K562 (cell line): ENCODE measurements around the gene GPC2. TPM values are rescaled to one million over a fixed set of nuclear protein-coding genes. Genes with fewer than 3 reads are reported as not detected.

Experiments used
- ARID1B ChIP-seq: fragments of 450-650 bp; IDR thresholded peaks from 2 replicates; pipeline ENCODE4 v1.6.1; 2016; ENCODE audit warnings: antibody characterized with exemption, mild to moderate bottlenecking, inconsistent platforms
- HDAC8 ChIP-seq: fragments of 450-650 bp; IDR thresholded peaks from 2 replicates; pipeline ENCODE4 v1.6.1; 2016; ENCODE audit warnings: mild to moderate bottlenecking, missing genetic modification characterization, moderate library complexity, missing compliant biosample characterization
- ILF3 ChIP-seq: fragments of 450-650 bp; IDR thresholded peaks from 2 replicates; pipeline ENCODE4 v1.6.1; 2018; ENCODE audit warnings: antibody characterized with exemption, mild to moderate bottlenecking, moderate library complexity, borderline replicate concordance
- KAT7 ChIP-seq: sonication (generic); formaldehyde crosslinking; IDR thresholded peaks from 2 replicates; pipeline ENCODE4 v1.8.0; 2022; ENCODE audit warnings: missing genetic modification reagents, mild to moderate bottlenecking, borderline replicate concordance
- NUFIP1 ChIP-seq: fragments of 450-650 bp; IDR thresholded peaks from 2 replicates; pipeline ENCODE4 v1.6.1; 2018; ENCODE audit not compliant: partially characterized antibody
- SMAD4 ChIP-seq: fragments of 250-450 bp; sonication (Bioruptor Pico); conservative IDR thresholded peaks from 2 replicates; pipeline ENCODE4 v1.8.0; 2021; ENCODE audit warnings: inconsistent platforms, mild to moderate bottlenecking, moderate library complexity
- SMARCA5 ChIP-seq: fragments of 450-650 bp; IDR thresholded peaks from 2 replicates; pipeline ENCODE4 v1.6.1; 2016
- TEAD4 ChIP-seq, 2 experiments: sonication (generic) in 1 of 2; formaldehyde crosslinking in 1 of 2; IDR thresholded peaks; 2 replicates each; pipeline versions ENCODE4 v1.6.1 to v1.8.0; 2012 to 2022; ENCODE audit warnings: borderline replicate concordance in 1 of 2, inconsistent platforms in 1 of 2, low read length in 1 of 2, mild to moderate bottlenecking in 1 of 2, missing genetic modification reagents in 1 of 2
- ZNF586 ChIP-seq: fragments of 450-650 bp; formaldehyde crosslinking; conservative IDR thresholded peaks from 2 replicates; pipeline ENCODE4 v1.4.0; 2020; ENCODE audit warnings: mild to moderate bottlenecking, moderate library complexity
- ZNF717 ChIP-seq: fragments of 250-450 bp; sonication (Bioruptor Pico); IDR thresholded peaks from 2 replicates; pipeline ENCODE4 v1.5.0; 2021
- polyA plus RNA-seq, 8 experiments: library from polyadenylated mRNA; depleted of rRNA in 4 of 8; stranded (reverse) in 5 of 8; unstranded in 3 of 8; fragments of >200 nt; fragmentation: Nextera tagmentation in 2 of 8; fragmentation: Illumina TruSeq in 1 of 8; extraction: Ambion mirVana in 2 of 8; extraction: Trizol in 1 of 8; gene quantifications; 2 replicates each; pipeline versions ENCODE4 v1.2.1 to v1.2.3, GENCODE V29; 2011 to 2014; ENCODE audit warnings: inconsistent platforms in 1 of 8, missing spikeins in 1 of 8
- total RNA-seq, 7 experiments: library from RNA; depleted of rRNA in 6 of 7; stranded (reverse); fragments of >200 nt in 6 of 7; fragmentation: Illumina TruSeq in 2 of 7; extraction: Trizol in 2 of 7; gene quantifications; 2 replicates each; pipeline versions ENCODE4 v1.2.1 to v1.2.3, GENCODE V29; 2011 to 2021; ENCODE audit warnings: low replicate concordance in 1 of 7
- TF ChIP-seq, protein P1 (sequence below), 3 experiments: fragments of 200-800 bp in 1 of 3; sonication (Bioruptor generic) in 1 of 3; sonication (generic) in 1 of 3; formaldehyde crosslinking in 1 of 3; IDR thresholded peaks; 2 replicates each; pipeline versions ENCODE4 v1.6.1 to v1.8.0; 2016 to 2022; ENCODE audit warnings: mild to moderate bottlenecking in 2 of 3, missing compliant biosample characterization in 2 of 3, missing genetic modification characterization in 2 of 3, missing genetic modification reagents in 1 of 3
- TF ChIP-seq, protein P2 (sequence below), 2 experiments: fragments of 450-650 bp; formaldehyde crosslinking in 1 of 2; IDR thresholded peaks; 2 replicates each; pipeline versions ENCODE4 v1.4.0 to v1.6.1; 2014 to 2020; ENCODE audit warnings: mild to moderate bottlenecking in 2 of 2, borderline replicate concordance in 1 of 2, low read depth in 1 of 2
- TF ChIP-seq, protein P3 (sequence below), 2 experiments: fragments of 450-650 bp; IDR thresholded peaks; 2 replicates each; pipeline ENCODE4 v1.6.1; 2018; ENCODE audit warnings: mild to moderate bottlenecking in 2 of 2, low read depth in 1 of 2; ENCODE audit not compliant: partially characterized antibody in 2 of 2

The GPC2 gene
- total and polyA plus RNA-seq, 9 of the 15 experiments (the other 6 are each of a cell fraction or from before 2014, with no cell fraction given) = 0.06 to 7.7 (median 1.4) TPM; not detected in 1

DNA sequence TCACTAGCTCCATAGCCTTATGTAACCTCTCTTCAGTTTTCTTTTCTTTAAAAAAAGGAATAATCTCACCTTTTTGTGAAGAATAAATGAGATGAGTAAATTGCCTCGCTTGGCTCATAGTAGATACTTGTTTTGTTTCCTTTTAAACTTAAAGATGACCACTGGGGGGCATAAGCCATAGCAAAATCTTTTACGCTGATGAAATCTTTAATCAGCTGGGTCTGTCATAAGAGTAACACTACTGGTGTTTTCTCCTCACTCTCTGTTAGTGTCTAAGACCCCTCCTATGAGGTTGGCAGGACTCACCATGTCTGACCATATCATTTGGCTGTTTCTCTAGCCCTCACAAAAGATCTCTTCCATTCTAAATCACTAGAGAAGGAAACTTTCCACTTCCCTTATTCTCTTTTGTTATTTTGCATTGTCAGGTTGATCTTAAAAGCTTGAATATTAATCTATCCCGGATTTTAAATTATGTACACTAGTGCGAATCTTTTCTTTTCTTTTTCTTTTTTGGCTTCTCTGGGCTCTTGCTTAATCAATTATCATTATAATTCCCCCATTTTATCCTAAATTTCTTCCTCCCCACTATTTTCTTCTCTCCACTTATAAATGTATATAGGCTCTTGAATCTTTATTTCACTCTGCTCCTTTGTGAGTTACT is 13.0 kb upstream of the GPC2 start (continued):
- TF ChIP-seq, protein P1, sequence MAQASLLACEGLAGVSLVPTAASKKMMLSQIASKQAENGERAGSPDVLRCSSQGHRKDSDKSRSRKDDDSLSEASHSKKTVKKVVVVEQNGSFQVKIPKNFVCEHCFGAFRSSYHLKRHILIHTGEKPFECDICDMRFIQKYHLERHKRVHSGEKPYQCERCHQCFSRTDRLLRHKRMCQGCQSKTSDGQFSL (CRISPR knock-in tag; IDR thresholded peaks at IDR 0.05) = no peak
- TF ChIP-seq, protein P1 (tag; IDR thresholded peaks at IDR 0.05) = no peak
- TF ChIP-seq TEAD4 (IDR thresholded peaks at IDR 0.05; ENCODE audit: low read length) (0 out of 2 replicates have a peak, but pooled peaks have one; percentile 15), TEAD4 (CRISPR knock-in tag; IDR thresholded peaks at IDR 0.05; ENCODE audit: borderline replicate concordance) (no peak), KAT7 (CRISPR knock-in tag) (no peak), SMARCA5 (0 out of 2 replicates have a peak, but pooled peaks have one; percentile 62), ILF3 (no peak), NUFIP1 (no peak), HDAC8 (tag) (no peak), ARID1B (peak; percentile 26), SMAD4 (CRISPR knock-in tag) (0 out of 2 replicates have a peak, but pooled peaks have one; percentile 26), ZNF586 (no peak), ZNF717 (no peak)
- TF ChIP-seq, protein P2, sequence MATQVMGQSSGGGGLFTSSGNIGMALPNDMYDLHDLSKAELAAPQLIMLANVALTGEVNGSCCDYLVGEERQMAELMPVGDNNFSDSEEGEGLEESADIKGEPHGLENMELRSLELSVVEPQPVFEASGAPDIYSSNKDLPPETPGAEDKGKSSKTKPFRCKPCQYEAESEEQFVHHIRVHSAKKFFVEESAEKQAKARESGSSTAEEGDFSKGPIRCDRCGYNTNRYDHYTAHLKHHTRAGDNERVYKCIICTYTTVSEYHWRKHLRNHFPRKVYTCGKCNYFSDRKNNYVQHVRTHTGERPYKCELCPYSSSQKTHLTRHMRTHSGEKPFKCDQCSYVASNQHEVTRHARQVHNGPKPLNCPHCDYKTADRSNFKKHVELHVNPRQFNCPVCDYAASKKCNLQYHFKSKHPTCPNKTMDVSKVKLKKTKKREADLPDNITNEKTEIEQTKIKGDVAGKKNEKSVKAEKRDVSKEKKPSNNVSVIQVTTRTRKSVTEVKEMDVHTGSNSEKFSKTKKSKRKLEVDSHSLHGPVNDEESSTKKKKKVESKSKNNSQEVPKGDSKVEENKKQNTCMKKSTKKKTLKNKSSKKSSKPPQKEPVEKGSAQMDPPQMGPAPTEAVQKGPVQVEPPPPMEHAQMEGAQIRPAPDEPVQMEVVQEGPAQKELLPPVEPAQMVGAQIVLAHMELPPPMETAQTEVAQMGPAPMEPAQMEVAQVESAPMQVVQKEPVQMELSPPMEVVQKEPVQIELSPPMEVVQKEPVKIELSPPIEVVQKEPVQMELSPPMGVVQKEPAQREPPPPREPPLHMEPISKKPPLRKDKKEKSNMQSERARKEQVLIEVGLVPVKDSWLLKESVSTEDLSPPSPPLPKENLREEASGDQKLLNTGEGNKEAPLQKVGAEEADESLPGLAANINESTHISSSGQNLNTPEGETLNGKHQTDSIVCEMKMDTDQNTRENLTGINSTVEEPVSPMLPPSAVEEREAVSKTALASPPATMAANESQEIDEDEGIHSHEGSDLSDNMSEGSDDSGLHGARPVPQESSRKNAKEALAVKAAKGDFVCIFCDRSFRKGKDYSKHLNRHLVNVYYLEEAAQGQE (IDR thresholded peaks at IDR 0.05; ENCODE audit: borderline replicate concordance) = peak; percentile 69; the same call in 1 of the 2 replicates
- TF ChIP-seq, protein P2 (CRISPR knock-in tag; IDR thresholded peaks at IDR 0.05; ENCODE audit: low read depth) = no peak
- TF ChIP-seq, protein P3, sequence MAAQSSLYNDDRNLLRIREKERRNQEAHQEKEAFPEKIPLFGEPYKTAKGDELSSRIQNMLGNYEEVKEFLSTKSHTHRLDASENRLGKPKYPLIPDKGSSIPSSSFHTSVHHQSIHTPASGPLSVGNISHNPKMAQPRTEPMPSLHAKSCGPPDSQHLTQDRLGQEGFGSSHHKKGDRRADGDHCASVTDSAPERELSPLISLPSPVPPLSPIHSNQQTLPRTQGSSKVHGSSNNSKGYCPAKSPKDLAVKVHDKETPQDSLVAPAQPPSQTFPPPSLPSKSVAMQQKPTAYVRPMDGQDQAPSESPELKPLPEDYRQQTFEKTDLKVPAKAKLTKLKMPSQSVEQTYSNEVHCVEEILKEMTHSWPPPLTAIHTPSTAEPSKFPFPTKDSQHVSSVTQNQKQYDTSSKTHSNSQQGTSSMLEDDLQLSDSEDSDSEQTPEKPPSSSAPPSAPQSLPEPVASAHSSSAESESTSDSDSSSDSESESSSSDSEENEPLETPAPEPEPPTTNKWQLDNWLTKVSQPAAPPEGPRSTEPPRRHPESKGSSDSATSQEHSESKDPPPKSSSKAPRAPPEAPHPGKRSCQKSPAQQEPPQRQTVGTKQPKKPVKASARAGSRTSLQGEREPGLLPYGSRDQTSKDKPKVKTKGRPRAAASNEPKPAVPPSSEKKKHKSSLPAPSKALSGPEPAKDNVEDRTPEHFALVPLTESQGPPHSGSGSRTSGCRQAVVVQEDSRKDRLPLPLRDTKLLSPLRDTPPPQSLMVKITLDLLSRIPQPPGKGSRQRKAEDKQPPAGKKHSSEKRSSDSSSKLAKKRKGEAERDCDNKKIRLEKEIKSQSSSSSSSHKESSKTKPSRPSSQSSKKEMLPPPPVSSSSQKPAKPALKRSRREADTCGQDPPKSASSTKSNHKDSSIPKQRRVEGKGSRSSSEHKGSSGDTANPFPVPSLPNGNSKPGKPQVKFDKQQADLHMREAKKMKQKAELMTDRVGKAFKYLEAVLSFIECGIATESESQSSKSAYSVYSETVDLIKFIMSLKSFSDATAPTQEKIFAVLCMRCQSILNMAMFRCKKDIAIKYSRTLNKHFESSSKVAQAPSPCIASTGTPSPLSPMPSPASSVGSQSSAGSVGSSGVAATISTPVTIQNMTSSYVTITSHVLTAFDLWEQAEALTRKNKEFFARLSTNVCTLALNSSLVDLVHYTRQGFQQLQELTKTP (IDR thresholded peaks at IDR 0.05; ENCODE audit: low read depth in 1 of 2, partially characterized antibody in 2 of 2) = peak in 1 of 2 experiments; percentile 60
